Neuronal stem cell (in vitro differentiated cells): ENCODE results near the gene B4GALT1.
A peak's percentile ranks its signal among the peaks of the same experiment; 100 is the strongest.

Experiments used
- DNase-seq: peaks from one replicate; pipeline ENCODE4 v3.0.0-alpha.2; 2013; ENCODE audit warnings: low spot score
- H2AFZ ChIP-seq: one replicate; pipeline ENCODE4 v1.6.1; 2013; ENCODE audit warnings: mild to moderate bottlenecking, low read length, inconsistent platforms
- H2AK5ac ChIP-seq: 2 replicates; pipeline ENCODE4 v1.6.1; 2013; ENCODE audit warnings: low read depth, mild to moderate bottlenecking, inconsistent platforms, low read length, moderate library complexity, mixed read lengths
- H2BK120ac ChIP-seq: 2 replicates; pipeline ENCODE4 v1.6.1; 2013; ENCODE audit warnings: low read depth, mild to moderate bottlenecking, inconsistent platforms, low read length, moderate library complexity, mixed read lengths
- H2BK12ac ChIP-seq: one replicate; pipeline ENCODE4 v1.6.1; 2013; ENCODE audit warnings: low read length, inconsistent platforms
- H2BK15ac ChIP-seq: 2 replicates; pipeline ENCODE4 v1.6.1; 2013; ENCODE audit warnings: mild to moderate bottlenecking, low read length, inconsistent platforms, mixed read lengths
- H2BK5ac ChIP-seq: one replicate; pipeline ENCODE4 v1.6.1; 2013; ENCODE audit warnings: inconsistent platforms, mild to moderate bottlenecking, low read length, moderate library complexity
- H3K14ac ChIP-seq: one replicate; pipeline ENCODE4 v1.6.1; 2013; ENCODE audit warnings: low read length, inconsistent platforms
- H3K18ac ChIP-seq: 2 replicates; pipeline ENCODE4 v1.6.1; 2013; ENCODE audit warnings: low read length, inconsistent platforms
- H3K23ac ChIP-seq: 2 replicates; pipeline ENCODE4 v1.6.1; 2013; ENCODE audit warnings: low read depth, mild to moderate bottlenecking, mixed read lengths, low read length, inconsistent platforms; ENCODE audit not compliant: poor library complexity
- H3K27ac ChIP-seq: replicated peaks from 3 replicates; pipeline ENCODE4 v1.5.1; 2013; ENCODE audit warnings: low read length, inconsistent platforms
- H3K27me3 ChIP-seq, 3 experiments: 2 replicates each; pipeline ENCODE4 v1.6.1; 2013; ENCODE audit warnings: low read length in 3 of 3, mild to moderate bottlenecking in 2 of 3, inconsistent platforms in 1 of 3, low read depth in 1 of 3, mixed read lengths in 1 of 3, moderate library complexity in 1 of 3; ENCODE audit not compliant: control insufficient read depth in 3 of 3, insufficient read depth in 3 of 3
- H3K36me3 ChIP-seq, 2 donors: replicated peaks in 1 of 2; 2 replicates each; pipeline ENCODE4 v1.6.1; 2013; ENCODE audit warnings: low read length in 2 of 2; ENCODE audit not compliant: control insufficient read depth in 2 of 2, insufficient read depth in 2 of 2
- H3K4ac ChIP-seq: 2 replicates; pipeline ENCODE4 v1.6.1; 2013; ENCODE audit warnings: inconsistent platforms, mild to moderate bottlenecking, low read length, moderate library complexity
- H3K4me1 ChIP-seq, 2 donors: 1 replicate in 1 of 2; 2 replicates in 1 of 2; pipeline ENCODE4 v1.6.1; 2013; ENCODE audit warnings: low read length in 2 of 2, low read depth in 1 of 2; ENCODE audit not compliant: control insufficient read depth in 2 of 2, insufficient read depth in 1 of 2
- H3K4me2 ChIP-seq: one replicate; pipeline ENCODE4 v1.6.1; 2013; ENCODE audit warnings: mild to moderate bottlenecking, low read length, inconsistent platforms; ENCODE audit not compliant: insufficient read depth, poor library complexity, severe bottlenecking
- H3K4me3 ChIP-seq, 2 donors: 2 replicates each; pipeline ENCODE4 v1.5.1; 2013; ENCODE audit warnings: low read length in 2 of 2, mild to moderate bottlenecking in 2 of 2, inconsistent platforms in 1 of 2, moderate library complexity in 1 of 2
- H3K79me1 ChIP-seq: one replicate; pipeline ENCODE4 v1.6.1; 2013; ENCODE audit warnings: low read depth, mild to moderate bottlenecking, inconsistent platforms, low read length, moderate library complexity
- H3K9ac ChIP-seq: one replicate; pipeline ENCODE4 v1.6.1; 2013; ENCODE audit warnings: mild to moderate bottlenecking, low read depth, low read length, inconsistent platforms; ENCODE audit not compliant: poor library complexity
- H3K9me3 ChIP-seq, 2 donors: replicated peaks in 1 of 2; 2 replicates each; pipeline versions ENCODE3 to v1.6.1; 2013; ENCODE audit warnings: low read length in 2 of 2, mild to moderate bottlenecking in 2 of 2, inconsistent platforms in 1 of 2, low read depth in 1 of 2, mixed read lengths in 1 of 2, moderate library complexity in 1 of 2; ENCODE audit not compliant: control insufficient read depth in 2 of 2, insufficient read depth in 1 of 2
- H4K8ac ChIP-seq: one replicate; pipeline ENCODE4 v1.6.1; 2013; ENCODE audit warnings: low read depth, mild to moderate bottlenecking, inconsistent platforms, low read length, moderate library complexity
- H4K91ac ChIP-seq: one replicate; pipeline ENCODE4 v1.6.1; 2013; ENCODE audit warnings: low read length, low read depth, mild to moderate bottlenecking, inconsistent platforms; ENCODE audit not compliant: poor library complexity
- WGBS, 2 donors: extraction: QIAGEN DNeasy Blood & Tissue Kit; methylation state at CpG; one replicate each; pipeline ENCODE4 v1.1.7; 2013; ENCODE audit warnings: missing lambda C conversion rate in 2 of 2, mixed read lengths in 1 of 2; ENCODE audit not compliant: insufficient read length in 2 of 2, insufficient replicate concordance in 1 of 2; ENCODE audit errors: extremely low coverage in 2 of 2; 5-methylcytosine and 5-hydroxymethylcytosine counted together

Gene B4GALT1

GRCh38 chr9:33133186-33133585 lies 34.0 kb downstream of the B4GALT1 start:
- no CpG with 5 or more reads among the region's 7 CpGs for WGBS, 2 donors
- Histone ChIP-seq H3K14ac (no peak overlapping the region), H3K4me1 (no peaks in the 10 kb centered on the region), H3K23ac (no peak overlapping the region), H3K9me3 (no peaks in the 10 kb centered on the region), H4K91ac (no peak overlapping the region), H3K79me1 (no peaks in the 10 kb centered on the region), H2BK5ac (no peak overlapping the region), H2BK12ac (no peak overlapping the region), H2AK5ac (no peak overlapping the region), H3K36me3 (peaks cover 0 to 12% of the 10 kb centered on the region in 2 donors), H4K8ac (no peak overlapping the region), H3K18ac (no peak overlapping the region), H3K27ac (no peak overlapping the region), H3K4ac (no peak overlapping the region), H2BK15ac (no peak overlapping the region), H2AFZ (no peak overlapping the region), H3K4me2 (no peak overlapping the region), H3K27me3 (no peaks in the 10 kb centered on the region), H2BK120ac (no peak overlapping the region), H3K9ac (no peak overlapping the region), H3K4me3 (no peak overlapping the region)
- DNase-seq: no peak

GRCh38 chr9:33131790-33132772 lies 35.1 kb downstream of the B4GALT1 start:
- H2AFZ ChIP-seq: no peak overlapping the region

GRCh38 chr9:33130961-33131789 lies 36.0 kb downstream of the B4GALT1 start:
- Histone ChIP-seq H3K4me1 (no peaks in the 10 kb centered on the region), H3K36me3 (peaks cover 0 to 12% of the 10 kb centered on the region in 2 donors), H2BK12ac (no peak overlapping the region), H3K23ac (no peak overlapping the region), H3K18ac (no peak overlapping the region), H3K79me1 (no peaks in the 10 kb centered on the region), H3K27ac (no peak overlapping the region), H3K14ac (no peak overlapping the region), H3K9me3 (no peaks in the 10 kb centered on the region), H3K4me2 (no peak overlapping the region), H3K9ac (no peak overlapping the region), H2BK5ac (no peak overlapping the region), H2BK120ac (no peak overlapping the region), H4K8ac (no peak overlapping the region), H2AK5ac (no peak overlapping the region), H4K91ac (no peak overlapping the region), H2BK15ac (no peak overlapping the region), H3K4me3 (peak overlapping the region in 1 of 2 donors; percentile 42), H2AFZ (no peak overlapping the region), H3K4ac (no peak overlapping the region), H3K27me3 (no peaks in the 10 kb centered on the region)
- no CpG with 5 or more reads among the region's 4 CpGs for WGBS, 2 donors
- no peak for DNase-seq

More at GRCh38 chr9:33131790-33132772, 35.1 kb downstream of the B4GALT1 start:
- Histone ChIP-seq H3K4me3 (no peak overlapping the region), H3K4ac (no peak overlapping the region), H2BK15ac (no peak overlapping the region), H4K8ac (no peak overlapping the region), H3K9me3 (no peaks in the 10 kb centered on the region), H3K4me1 (no peaks in the 10 kb centered on the region), H3K27ac (no peak overlapping the region), H3K4me2 (no peak overlapping the region), H3K9ac (no peak overlapping the region), H2BK120ac (no peak overlapping the region), H3K27me3 (no peaks in the 10 kb centered on the region), H3K36me3 (peaks cover 0 to 12% of the 10 kb centered on the region in 2 donors), H3K18ac (no peak overlapping the region), H2AK5ac (no peak overlapping the region), H4K91ac (no peak overlapping the region), H2BK12ac (no peak overlapping the region), H3K79me1 (no peaks in the 10 kb centered on the region), H3K14ac (no peak overlapping the region), H3K23ac (no peak overlapping the region), H2BK5ac (no peak overlapping the region)
- WGBS, 2 donors: no CpG with 5 or more reads among the region's 10 CpGs
- DNase-seq: no peak
